HCT116 (cell line): ENCODE data around the gene C12orf75. TPM values are rescaled to one million over a fixed set of nuclear protein-coding genes. Genes with fewer than 3 reads are reported as not detected.

Experiments
- ATAC-seq: fragments of 200-7000 bp; cut with Tn5 transposase; 2 replicates; pipeline ENCODE4 v1.9.1; 2020; ENCODE audit warnings: mild to moderate bottlenecking, moderate library complexity
- BruUV-seq: library from RNA; stranded (reverse); fragments of 400-500 nt; replicated peaks from 2 replicates; lab custom pipeline; 2021; lab: Mats Ljungman, UMichigan
- CTCF ChIA-PET: fragments of 300-600 bp; sonication (Branson Sonifier 250); formaldehyde crosslinking; loops from one replicate; lab custom pipeline; 2021; ENCODE audit warnings: antibody characterized with exemption; lab: Charles Lee
- POLR2A ChIA-PET: fragments of 300-600, 350-600 bp; sonication (Branson Sonifier 250); formaldehyde crosslinking; loops from one replicate; lab custom pipeline; 2021; ENCODE audit warnings: antibody characterized with exemption; lab: Charles Lee
- RAD21 ChIA-PET, 2 experiments: fragments of 300-600 bp; sonication (Branson Sonifier 250); formaldehyde crosslinking; loops; one replicate each; lab custom pipeline; 2023; ENCODE audit warnings: low total read pairs in 2 of 2; ENCODE audit not compliant: uncharacterized antibody in 2 of 2, unreplicated experiment in 2 of 2, low non-redundant PET in 1 of 2; lab: Charles Lee
- DNase-seq: peaks from one replicate; pipeline ENCODE4 v3.0.0-alpha.2; 2010; ENCODE audit warnings: low read depth, low spot score
- H2AFZ ChIP-seq: fragments of 200-600 bp; shearing (Covaris generic), sonication (generic); 2 replicates; pipeline ENCODE4 v1.6.1; 2017; ENCODE audit warnings: low read depth, mixed run types, mixed read lengths, antibody characterized with exemption, low read length; ENCODE audit not compliant: poor library complexity, severe bottlenecking
- H3K27ac ChIP-seq: 2 replicates; pipeline ENCODE4 v1.5.1; 2012; ENCODE audit warnings: low read depth, low read length
- H3K27me3 ChIP-seq: fragments of 200-600 bp; sonication (generic); 2 replicates; pipeline ENCODE4 v1.6.1; 2016; ENCODE audit warnings: mixed run types, low read length, mixed read lengths; ENCODE audit not compliant: insufficient read depth
- H3K36me3 ChIP-seq, 2 experiments: fragments of 200-500 bp in 1 of 2; fragments of 200-600 bp in 1 of 2; sonication (Bioruptor generic) in 1 of 2; sonication (generic) in 1 of 2; 2 replicates each; pipeline versions ENCODE4 v1.5.1 to v1.6.1; 2014 to 2016; ENCODE audit warnings: low read length in 2 of 2, inconsistent platforms in 1 of 2, mixed read lengths in 1 of 2, mixed run types in 1 of 2; ENCODE audit not compliant: insufficient read depth in 2 of 2, control insufficient read depth in 1 of 2
- H3K4me1 ChIP-seq, 2 experiments: fragments of 200-600 bp in 1 of 2; sonication (generic) in 1 of 2; 2 replicates each; pipeline versions ENCODE4 v1.5.1 to v1.6.1; 2012 to 2017; ENCODE audit warnings: low read length in 2 of 2, inconsistent platforms in 1 of 2, mild to moderate bottlenecking in 1 of 2, mixed read lengths in 1 of 2, mixed run types in 1 of 2, moderate library complexity in 1 of 2; ENCODE audit not compliant: insufficient read depth in 2 of 2, control insufficient read depth in 1 of 2
- H3K4me2 ChIP-seq: fragments of 200-600 bp; sonication (generic); 2 replicates; pipeline ENCODE4 v1.6.1; 2017; ENCODE audit warnings: mixed run types, low read length, mixed read lengths
- H3K4me3 ChIP-seq, 2 experiments: fragments of 200-600 bp in 1 of 2; sonication (generic) in 1 of 2; replicated peaks in 1 of 2; 2 replicates each; pipeline ENCODE4 v1.5.1; 2011 to 2016; ENCODE audit warnings: low read length in 2 of 2, control low read depth in 1 of 2, low read depth in 1 of 2, mild to moderate bottlenecking in 1 of 2, mixed read lengths in 1 of 2, mixed run types in 1 of 2
- H3K79me2 ChIP-seq: fragments of 200-600 bp; sonication (generic); 2 replicates; pipeline ENCODE4 v1.6.1; 2017; ENCODE audit warnings: mild to moderate bottlenecking, mixed run types, low read length, moderate library complexity, mixed read lengths; ENCODE audit not compliant: insufficient read depth
- H3K9ac ChIP-seq: fragments of 200-600 bp; sonication (generic); 2 replicates; pipeline ENCODE4 v1.6.1; 2016; ENCODE audit warnings: low read length, mixed read lengths
- H3K9me2 ChIP-seq: fragments of 200-600 bp; sonication (generic), shearing (Covaris generic); 2 replicates; pipeline ENCODE4 v1.6.1; 2017; ENCODE audit warnings: mixed run types, mild to moderate bottlenecking, moderate library complexity; ENCODE audit not compliant: insufficient read depth
- H3K9me3 ChIP-seq, 2 experiments: fragments of 200-500 bp in 1 of 2; fragments of 200-600 bp in 1 of 2; sonication (Bioruptor generic) in 1 of 2; sonication (generic) in 1 of 2; 2 replicates each; pipeline ENCODE4 v1.6.1; 2014 to 2017; ENCODE audit warnings: low read length in 2 of 2, mixed read lengths in 2 of 2, inconsistent platforms in 1 of 2, low read depth in 1 of 2, mild to moderate bottlenecking in 1 of 2, mixed run types in 1 of 2, moderate library complexity in 1 of 2; ENCODE audit not compliant: control insufficient read depth in 1 of 2, insufficient read depth in 1 of 2
- H4K20me1 ChIP-seq: fragments of 200-600 bp; sonication (generic), shearing (Covaris generic); 2 replicates; pipeline ENCODE4 v1.6.1; 2017; ENCODE audit warnings: mixed run types, mild to moderate bottlenecking, moderate library complexity; ENCODE audit not compliant: insufficient read depth
- CEBPB ChIP-seq: IDR thresholded peaks from 2 replicates; pipeline ENCODE4 v1.6.1; 2012; ENCODE audit warnings: low read depth
- EGR1 ChIP-seq: IDR thresholded peaks from 2 replicates; pipeline ENCODE4 v1.6.1; 2012; ENCODE audit warnings: low read depth
- EZH2 ChIP-seq: fragments of 200-600 bp; sonication (generic); IDR thresholded peaks from 2 replicates; pipeline ENCODE4 v1.6.1; 2017; ENCODE audit warnings: antibody characterized with exemption, mixed run types
- EZH2phosphoT487 ChIP-seq: fragments of 200-600 bp; IDR thresholded peaks from 2 replicates; pipeline ENCODE4 v1.6.1; 2018; ENCODE audit warnings: antibody characterized with exemption, borderline replicate concordance
- MAX ChIP-seq: IDR thresholded peaks from 2 replicates; pipeline ENCODE4 v1.6.1; 2012
- POLR2AphosphoS5 ChIP-seq: IDR thresholded peaks from 2 replicates; pipeline ENCODE4 v1.6.1; 2011; ENCODE audit warnings: mild to moderate bottlenecking, low read depth, low read length, moderate library complexity
- SP1 ChIP-seq: IDR thresholded peaks from 2 replicates; pipeline ENCODE4 v1.6.1; 2012; ENCODE audit warnings: low read depth
- TCF7L2 ChIP-seq: IDR thresholded peaks from 2 replicates; pipeline ENCODE4 v1.7.0; 2011; ENCODE audit warnings: borderline replicate concordance, inconsistent platforms; ENCODE audit not compliant: insufficient read depth, insufficient read length; ENCODE audit errors: extremely low read depth
- intact Hi-C: fragments of 100-400 bp; cut with micrococcal nuclease; formaldehyde crosslinking; loops from 2 replicates; pipeline ENCODE4 v1.10.0; 2022
- total RNA-seq: library from RNA; stranded (reverse); gene quantifications from one replicate; pipeline ENCODE4 v1.2.1, GENCODE V29; 2021; ENCODE audit not compliant: unreplicated experiment
- TF ChIP-seq, protein P1 (sequence below), 3 experiments: fragments of 200-600 bp in 1 of 3; sonication (generic) in 1 of 3; IDR thresholded peaks in 2 of 3; conservative IDR thresholded peaks in 1 of 3; 2 replicates each; pipeline ENCODE4 v1.5.1; 2012 to 2017; ENCODE audit warnings: low read depth in 2 of 3, low read length in 2 of 3, antibody characterized with exemption in 1 of 3, borderline replicate concordance in 1 of 3, control low read depth in 1 of 3, mild to moderate bottlenecking in 1 of 3, mixed read lengths in 1 of 3, mixed run types in 1 of 3, moderate library complexity in 1 of 3; ENCODE audit not compliant: insufficient read depth in 1 of 3
- TF ChIP-seq, protein P2 (sequence below): IDR thresholded peaks from 2 replicates; pipeline ENCODE4 v1.6.1; 2012

The C12orf75 gene
- total RNA-seq, 1 experiment from 2014 or later, result 81.0 TPM

GRCh38 chr12:105399428-105400081 is 69.1 kb downstream of the C12orf75 start:
- POLR2A ChIA-PET, result no interaction called here
- H3K36me3 ChIP-seq, result no peaks in the 10 kb centered on the region
- H3K27ac ChIP-seq, result no peak overlapping the region
- H3K9me2 ChIP-seq, result no peaks in the 10 kb centered on the region
- TF ChIP-seq EZH2phosphoT487 (no peak), POLR2AphosphoS5 (no peak), CEBPB (no peak), EGR1 (no peak), TCF7L2 (no peak), SP1 (no peak)
- CTCF ChIA-PET, result no interaction called here
- H3K9ac ChIP-seq, result no peak overlapping the region
- no peak overlapping the region for H3K4me3 ChIP-seq
- H3K27me3 ChIP-seq, result no peaks in the 10 kb centered on the region
- RAD21 ChIA-PET, result no interaction called here
- DNase-seq (no peak), ATAC-seq (no peak)
- H3K9me3 ChIP-seq, result no peaks in the 10 kb centered on the region
- intact Hi-C loops, result no loop called here
- no peaks in the 10 kb centered on the region for H3K4me1 ChIP-seq
- no peaks in the 10 kb centered on the region for H3K79me2 ChIP-seq
- no peak overlapping the region for H2AFZ ChIP-seq
- no TSS peak for BruUV-seq
- no peak overlapping the region for H3K4me2 ChIP-seq
- no peaks in the 10 kb centered on the region for H4K20me1 ChIP-seq

DNA sequence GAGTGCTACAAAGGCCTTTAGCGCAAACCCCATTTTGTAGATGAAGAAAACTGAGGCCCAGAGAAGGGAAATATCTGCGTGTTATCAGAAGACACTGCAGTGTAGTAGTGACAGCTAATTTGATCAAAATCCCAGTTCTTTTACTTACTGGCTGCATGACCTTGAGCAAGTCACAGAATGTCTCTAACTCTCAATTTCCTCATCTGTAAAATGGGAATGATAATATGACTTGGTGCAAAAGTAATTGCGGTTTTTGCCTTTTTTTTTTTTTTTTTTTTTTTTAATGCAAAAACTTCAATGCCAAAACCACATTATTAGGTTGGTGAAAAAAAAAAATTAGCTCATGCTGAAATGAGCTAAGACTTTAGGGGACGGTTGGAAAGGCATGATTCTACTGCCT is 69.7 kb downstream of the C12orf75 start:
- no peaks in the 10 kb centered on the region for H3K79me2 ChIP-seq
- CTCF ChIA-PET, result no interaction called here
- ATAC-seq, result no peak
- no peaks in the 10 kb centered on the region for H3K9me3 ChIP-seq
- TF ChIP-seq, protein P1, sequence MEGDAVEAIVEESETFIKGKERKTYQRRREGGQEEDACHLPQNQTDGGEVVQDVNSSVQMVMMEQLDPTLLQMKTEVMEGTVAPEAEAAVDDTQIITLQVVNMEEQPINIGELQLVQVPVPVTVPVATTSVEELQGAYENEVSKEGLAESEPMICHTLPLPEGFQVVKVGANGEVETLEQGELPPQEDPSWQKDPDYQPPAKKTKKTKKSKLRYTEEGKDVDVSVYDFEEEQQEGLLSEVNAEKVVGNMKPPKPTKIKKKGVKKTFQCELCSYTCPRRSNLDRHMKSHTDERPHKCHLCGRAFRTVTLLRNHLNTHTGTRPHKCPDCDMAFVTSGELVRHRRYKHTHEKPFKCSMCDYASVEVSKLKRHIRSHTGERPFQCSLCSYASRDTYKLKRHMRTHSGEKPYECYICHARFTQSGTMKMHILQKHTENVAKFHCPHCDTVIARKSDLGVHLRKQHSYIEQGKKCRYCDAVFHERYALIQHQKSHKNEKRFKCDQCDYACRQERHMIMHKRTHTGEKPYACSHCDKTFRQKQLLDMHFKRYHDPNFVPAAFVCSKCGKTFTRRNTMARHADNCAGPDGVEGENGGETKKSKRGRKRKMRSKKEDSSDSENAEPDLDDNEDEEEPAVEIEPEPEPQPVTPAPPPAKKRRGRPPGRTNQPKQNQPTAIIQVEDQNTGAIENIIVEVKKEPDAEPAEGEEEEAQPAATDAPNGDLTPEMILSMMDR (IDR thresholded peaks at IDR 0.05 in 2 of 3, conservative IDR thresholded peaks at IDR 0.05 in 1 of 3; ENCODE audit: borderline replicate concordance in 1 of 3, insufficient read depth in 1 of 3, low read depth in 2 of 3, low read length in 2 of 3), result no peak
- TF ChIP-seq, protein P2, sequence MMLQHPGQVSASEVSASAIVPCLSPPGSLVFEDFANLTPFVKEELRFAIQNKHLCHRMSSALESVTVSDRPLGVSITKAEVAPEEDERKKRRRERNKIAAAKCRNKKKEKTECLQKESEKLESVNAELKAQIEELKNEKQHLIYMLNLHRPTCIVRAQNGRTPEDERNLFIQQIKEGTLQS, result no peak
- TF ChIP-seq MAX (0 out of 2 replicates have a peak, but pooled peaks have one; percentile 11), EZH2 (no peak)
- TF ChIP-seq, all 23 proteins: peak for 1
- POLR2A ChIA-PET, result no interaction called here
- no TSS peak for BruUV-seq
- H2AFZ ChIP-seq, result no peak overlapping the region
- H3K4me1 ChIP-seq, result no peaks in the 10 kb centered on the region
- H3K9ac ChIP-seq, result no peak overlapping the region
- no peak overlapping the region for H3K4me2 ChIP-seq
- no peaks in the 10 kb centered on the region for H3K9me2 ChIP-seq
- no peak overlapping the region for H3K4me3 ChIP-seq
- intact Hi-C loops, result no loop called here
- DNase-seq, result no peak
- H3K36me3 ChIP-seq, result no peaks in the 10 kb centered on the region
- RAD21 ChIA-PET, result interaction anchor here in 1 of 2 experiments (0.6 kb wide), 1 partner anchor 38 kb away, joined by 4 read pairs; no protein-coding TSS in a partner anchor
- no peaks in the 10 kb centered on the region for H4K20me1 ChIP-seq
- no peak overlapping the region for H3K27ac ChIP-seq
- no peaks in the 10 kb centered on the region for H3K27me3 ChIP-seq
